Skeletal muscle tissue (tissue), 4 donors: ENCODE data around the gene AP2B1. TPM values are rescaled to one million over a fixed set of nuclear protein-coding genes. Genes with fewer than 3 reads are reported as not detected.

ENCODE experiments used
- H3K27ac ChIP-seq: one replicate; pipeline ENCODE4 v1.7.0; 2013; ENCODE audit warnings: mild to moderate bottlenecking, low read depth, low read length, inconsistent platforms
- H3K27me3 ChIP-seq, 3 donors: one replicate each; pipeline ENCODE4 v1.7.0; 2013; ENCODE audit warnings: low read length in 3 of 3; ENCODE audit not compliant: control insufficient read depth in 3 of 3, insufficient read depth in 3 of 3
- H3K36me3 ChIP-seq, 3 donors: one replicate each; pipeline ENCODE4 v1.7.0; 2013; ENCODE audit warnings: low read length in 3 of 3; ENCODE audit not compliant: control insufficient read depth in 3 of 3, insufficient read depth in 3 of 3
- H3K4me1 ChIP-seq, 3 donors: one replicate each; pipeline ENCODE4 v1.7.0; 2013; ENCODE audit warnings: low read length in 3 of 3, mild to moderate bottlenecking in 3 of 3; ENCODE audit not compliant: control insufficient read depth in 3 of 3, insufficient read depth in 3 of 3
- H3K4me3 ChIP-seq, 3 donors: one replicate each; pipeline ENCODE4 v1.7.0; 2013; ENCODE audit warnings: low read length in 3 of 3
- H3K9ac ChIP-seq, 3 donors: one replicate each; pipeline ENCODE4 v1.7.0; 2013; ENCODE audit warnings: low read length in 3 of 3, mild to moderate bottlenecking in 3 of 3, moderate library complexity in 2 of 3, low read depth in 1 of 3
- H3K9me3 ChIP-seq, 3 donors: one replicate each; pipeline ENCODE4 v1.7.0; 2013; ENCODE audit warnings: low read length in 3 of 3; ENCODE audit not compliant: control insufficient read depth in 3 of 3
- total RNA-seq: library from RNA; depleted of rRNA; stranded (reverse); fragments of >200 nt; gene quantifications from one replicate; pipeline ENCODE4 v1.2.3, GENCODE V29; 2014
- donor health status: Osteomylitis.

The AP2B1 gene
- total RNA-seq, 1 donor from 2014 or later: 45.4 TPM

GRCh38 chr17:35740216-35740615, 153.1 kb downstream of the AP2B1 start:
- peaks cover 4 to 11% (median 11%) of the 10 kb centered on the region in 3 donors for H3K4me1 ChIP-seq
- no peak overlapping the region for H3K27ac ChIP-seq
- H3K9ac ChIP-seq: no peak overlapping the region
- H3K9me3 ChIP-seq: no peaks in the 10 kb centered on the region
- no peak overlapping the region for H3K4me3 ChIP-seq
- H3K36me3 ChIP-seq: no peaks in the 10 kb centered on the region
- H3K27me3 ChIP-seq: peaks cover 33 to 38% (median 33%) of the 10 kb centered on the region in 3 donors

DNA sequence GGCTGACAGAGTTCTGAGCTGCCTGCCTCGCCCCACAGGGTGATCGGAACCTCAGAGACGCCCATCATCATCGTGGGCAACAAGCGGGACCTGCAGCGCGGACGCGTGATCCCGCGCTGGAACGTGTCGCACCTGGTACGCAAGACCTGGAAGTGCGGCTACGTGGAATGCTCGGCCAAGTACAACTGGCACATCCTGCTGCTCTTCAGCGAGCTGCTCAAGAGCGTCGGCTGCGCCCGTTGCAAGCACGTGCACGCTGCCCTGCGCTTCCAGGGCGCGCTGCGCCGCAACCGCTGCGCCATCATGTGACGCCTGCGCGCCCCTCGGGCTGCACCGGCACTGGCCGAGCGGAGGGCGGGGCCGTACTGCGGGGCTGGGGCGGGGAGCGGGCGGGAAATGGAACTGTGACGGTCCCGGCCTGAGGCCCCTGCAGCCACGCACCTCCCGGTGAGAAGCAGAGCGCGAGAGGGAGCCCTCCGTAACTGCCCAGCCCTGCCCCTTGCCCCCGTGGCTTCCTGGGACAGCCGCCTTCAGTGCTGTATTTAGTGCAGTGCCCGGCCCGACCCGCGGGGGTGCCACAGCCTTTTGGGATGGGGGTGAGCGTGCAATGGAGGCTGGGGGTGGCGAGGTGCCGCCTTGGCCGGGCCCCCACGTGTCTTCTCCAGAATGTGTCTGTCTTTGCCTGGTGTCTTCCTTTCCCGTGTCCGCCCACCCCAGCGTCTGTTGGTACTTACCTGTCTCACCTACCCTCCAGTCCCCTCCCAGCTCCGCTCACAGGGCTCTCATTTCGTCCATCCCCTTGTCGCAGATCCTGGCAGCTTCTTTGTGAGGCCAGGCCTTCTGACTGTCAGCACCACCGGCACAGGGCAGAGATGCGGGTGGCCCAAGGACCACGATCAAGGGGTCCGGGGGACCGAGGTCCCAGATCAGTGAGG, 154.1 kb downstream of the AP2B1 start:
- peak overlapping the region in 1 of 3 donors; percentile 16 for H3K9ac ChIP-seq
- H3K4me1 ChIP-seq: peaks cover 4 to 11% (median 11%) of the 10 kb centered on the region in 3 donors
- peaks cover 33 to 38% (median 33%) of the 10 kb centered on the region in 3 donors for H3K27me3 ChIP-seq
- peak overlapping the region in 2 of 3 donors; percentile 50 to 64 for H3K4me3 ChIP-seq
- no peaks in the 10 kb centered on the region for H3K36me3 ChIP-seq
- H3K9me3 ChIP-seq: no peaks in the 10 kb centered on the region
- no peak overlapping the region for H3K27ac ChIP-seq

- Histone ChIP-seq H3K4me1 (peaks cover 8 to 14% (median 11%) of the 10 kb centered on the region in 3 donors), H3K36me3 (no peaks in the 10 kb centered on the region), H3K9me3 (no peaks in the 10 kb centered on the region), H3K27me3 (peaks cover 33 to 45% (median 33%) of the 10 kb centered on the region in 3 donors), H3K27ac (no peak overlapping the region), H3K9ac (no peak overlapping the region), H3K4me3 (no peak overlapping the region)
Measured at GRCh38 chr17:35742496-35742895, 155.4 kb downstream of the AP2B1 start.

- no peak overlapping the region for H3K4me3 ChIP-seq
- H3K36me3 ChIP-seq: no peaks in the 10 kb centered on the region
- no peak overlapping the region for H3K27ac ChIP-seq
- H3K27me3 ChIP-seq: peaks cover 33 to 50% (median 34%) of the 10 kb centered on the region in 3 donors
- H3K4me1 ChIP-seq: peaks cover 10 to 15% (median 12%) of the 10 kb centered on the region in 3 donors
- no peaks in the 10 kb centered on the region for H3K9me3 ChIP-seq
- H3K9ac ChIP-seq: no peak overlapping the region
Measured at GRCh38 chr17:35742896-35743477, 155.9 kb downstream of the AP2B1 start.

DNA sequence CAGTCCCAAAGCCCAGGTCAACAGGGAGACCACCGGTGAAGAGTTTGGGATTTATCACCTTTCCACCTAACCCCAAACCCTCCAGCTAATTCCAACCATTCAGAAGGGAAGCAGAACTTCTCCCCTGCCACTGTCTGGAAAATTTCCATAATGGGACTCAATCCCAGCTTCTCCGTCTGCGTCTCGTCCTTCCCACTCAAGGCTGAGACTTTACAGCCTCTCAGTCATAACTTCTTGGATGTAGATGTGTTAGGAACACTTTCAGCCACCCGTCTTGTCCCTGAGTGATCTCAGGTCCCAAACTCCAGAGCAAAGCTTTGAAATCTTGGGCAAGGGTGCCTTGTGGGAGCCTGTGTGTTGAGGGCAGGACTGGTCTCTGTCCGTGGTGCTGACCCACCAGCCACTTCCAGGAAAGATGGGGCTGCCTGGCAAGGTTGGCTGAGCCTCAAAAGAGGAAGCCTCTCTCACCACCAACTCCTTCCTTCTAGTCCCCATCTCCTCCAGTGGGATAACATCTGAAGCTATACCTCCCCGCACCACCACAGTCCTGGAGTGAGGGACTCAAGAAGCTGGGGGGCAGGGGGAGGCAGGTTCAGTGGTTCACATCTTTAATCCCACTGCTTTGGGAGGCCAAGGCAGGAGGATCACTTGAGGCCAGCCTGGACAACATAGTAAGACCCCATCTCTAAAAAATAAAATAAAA, 156.7 kb downstream of the AP2B1 start:
- peaks cover 16 to 23% (median 20%) of the 10 kb centered on the region in 3 donors for H3K4me1 ChIP-seq
- H3K36me3 ChIP-seq: no peaks in the 10 kb centered on the region
- H3K27me3 ChIP-seq: peaks cover 35 to 57% (median 42%) of the 10 kb centered on the region in 3 donors
- H3K9me3 ChIP-seq: no peaks in the 10 kb centered on the region
- no peak overlapping the region for H3K9ac ChIP-seq
- no peak overlapping the region for H3K27ac ChIP-seq
- H3K4me3 ChIP-seq: no peak overlapping the region

DNA sequence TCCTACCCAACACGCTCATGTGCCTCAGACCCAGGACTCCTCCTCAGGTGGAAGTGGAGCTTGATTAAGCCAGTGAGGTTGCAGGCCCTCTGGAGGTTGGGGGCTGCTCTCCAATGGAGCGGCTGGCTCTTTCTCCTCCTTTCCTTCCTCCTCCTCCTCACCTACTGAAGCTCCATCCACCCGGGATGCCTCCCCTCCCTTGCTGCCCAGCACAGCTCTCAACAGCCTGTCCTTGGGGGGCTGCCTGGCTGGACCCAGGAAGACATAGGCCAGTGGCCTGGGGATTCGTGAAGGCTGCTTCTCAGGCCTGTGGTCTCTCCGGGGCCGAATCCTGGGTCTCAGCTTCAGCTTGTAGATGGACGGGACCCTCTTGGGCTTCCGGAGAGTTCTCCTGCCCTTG, 157.7 kb downstream of the AP2B1 start:
- H3K9ac ChIP-seq: no peak overlapping the region
- no peaks in the 10 kb centered on the region for H3K9me3 ChIP-seq
- H3K27ac ChIP-seq: no peak overlapping the region
- no peak overlapping the region for H3K4me3 ChIP-seq
- peaks cover 44 to 67% (median 50%) of the 10 kb centered on the region in 3 donors for H3K27me3 ChIP-seq
- no peaks in the 10 kb centered on the region for H3K36me3 ChIP-seq
- peaks cover 16 to 23% (median 20%) of the 10 kb centered on the region in 3 donors for H3K4me1 ChIP-seq

DNA sequence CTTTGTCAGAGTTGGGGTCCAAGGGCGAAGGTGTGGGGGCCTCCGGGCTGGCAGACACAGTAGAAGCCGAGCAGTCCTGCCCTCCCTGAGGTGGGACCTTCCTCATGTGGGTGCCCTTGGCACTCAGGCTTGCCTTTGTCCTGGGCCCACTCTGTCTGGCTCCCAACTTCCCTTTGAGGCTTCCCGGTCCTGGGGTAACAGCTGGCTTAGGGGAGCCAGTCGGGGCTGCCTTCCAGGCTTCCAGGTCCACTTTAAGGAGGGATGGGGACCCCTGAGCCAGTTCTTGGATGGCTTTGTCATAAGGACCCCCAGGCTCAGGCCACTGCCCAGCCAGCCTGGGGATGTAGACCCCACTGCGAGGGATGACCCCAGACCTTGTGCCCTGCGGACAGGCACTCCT, 158.1 kb downstream of the AP2B1 start:
- H3K9ac ChIP-seq: no peak overlapping the region
- no peaks in the 10 kb centered on the region for H3K36me3 ChIP-seq
- H3K4me3 ChIP-seq: no peak overlapping the region
- no peak overlapping the region for H3K27ac ChIP-seq
- H3K27me3 ChIP-seq: peaks cover 41 to 68% (median 51%) of the 10 kb centered on the region in 3 donors
- peaks cover 16 to 23% (median 20%) of the 10 kb centered on the region in 3 donors for H3K4me1 ChIP-seq
- H3K9me3 ChIP-seq: no peaks in the 10 kb centered on the region

GRCh38 chr17:35745749-35746320, 158.7 kb downstream of the AP2B1 start:
- H3K27me3 ChIP-seq: peaks cover 40 to 71% (median 50%) of the 10 kb centered on the region in 3 donors
- H3K9me3 ChIP-seq: no peaks in the 10 kb centered on the region
- H3K4me1 ChIP-seq: peaks cover 16 to 22% (median 19%) of the 10 kb centered on the region in 3 donors
- no peak overlapping the region for H3K4me3 ChIP-seq
- H3K9ac ChIP-seq: no peak overlapping the region
- no peak overlapping the region for H3K27ac ChIP-seq
- no peaks in the 10 kb centered on the region for H3K36me3 ChIP-seq

- Histone ChIP-seq H3K27ac (no peak overlapping the region), H3K9ac (peak overlapping the region in 1 of 3 donors; percentile 20), H3K27me3 (peaks cover 31 to 65% (median 41%) of the 10 kb centered on the region in 3 donors), H3K36me3 (no peaks in the 10 kb centered on the region), H3K9me3 (no peaks in the 10 kb centered on the region), H3K4me3 (no peak overlapping the region), H3K4me1 (peaks cover 9 to 16% (median 12%) of the 10 kb centered on the region in 3 donors)
Measured at GRCh38 chr17:35747540-35748017, 160.5 kb downstream of the AP2B1 start.
